Mammary epithelial cell (primary cell): ENCODE results near the gene UGT1A7.

ENCODE experiments used
- EZH2 ChIP-seq: IDR thresholded peaks from 2 replicates; pipeline ENCODE4 v1.6.1; 2012; ENCODE audit warnings: low read length, inconsistent platforms, borderline replicate concordance
- TF ChIP-seq, protein P1 (sequence below), 2 donors: IDR thresholded peaks in 1 of 2; conservative IDR thresholded peaks in 1 of 2; 2 replicates each; pipeline ENCODE4 v1.5.1; 2011 to 2012; ENCODE audit warnings: inconsistent platforms in 2 of 2, low read length in 2 of 2, mild to moderate bottlenecking in 2 of 2, control low read depth in 1 of 2, low read depth in 1 of 2; ENCODE audit not compliant: insufficient read depth in 1 of 2; ENCODE audit errors: extremely low read depth in 1 of 2

- TF ChIP-seq, protein P1, sequence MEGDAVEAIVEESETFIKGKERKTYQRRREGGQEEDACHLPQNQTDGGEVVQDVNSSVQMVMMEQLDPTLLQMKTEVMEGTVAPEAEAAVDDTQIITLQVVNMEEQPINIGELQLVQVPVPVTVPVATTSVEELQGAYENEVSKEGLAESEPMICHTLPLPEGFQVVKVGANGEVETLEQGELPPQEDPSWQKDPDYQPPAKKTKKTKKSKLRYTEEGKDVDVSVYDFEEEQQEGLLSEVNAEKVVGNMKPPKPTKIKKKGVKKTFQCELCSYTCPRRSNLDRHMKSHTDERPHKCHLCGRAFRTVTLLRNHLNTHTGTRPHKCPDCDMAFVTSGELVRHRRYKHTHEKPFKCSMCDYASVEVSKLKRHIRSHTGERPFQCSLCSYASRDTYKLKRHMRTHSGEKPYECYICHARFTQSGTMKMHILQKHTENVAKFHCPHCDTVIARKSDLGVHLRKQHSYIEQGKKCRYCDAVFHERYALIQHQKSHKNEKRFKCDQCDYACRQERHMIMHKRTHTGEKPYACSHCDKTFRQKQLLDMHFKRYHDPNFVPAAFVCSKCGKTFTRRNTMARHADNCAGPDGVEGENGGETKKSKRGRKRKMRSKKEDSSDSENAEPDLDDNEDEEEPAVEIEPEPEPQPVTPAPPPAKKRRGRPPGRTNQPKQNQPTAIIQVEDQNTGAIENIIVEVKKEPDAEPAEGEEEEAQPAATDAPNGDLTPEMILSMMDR (conservative IDR thresholded peaks at IDR 0.05 in 1 of 2, IDR thresholded peaks at IDR 0.05 in 1 of 2; ENCODE audit: extremely low read depth in 1 of 2, insufficient read depth in 1 of 2, low read depth in 1 of 2, low read length in 2 of 2), result no peak
- no peak for TF ChIP-seq EZH2
These were observed 31.0 kb downstream of the UGT1A7 start, which contains the start of gene UGT1A5 for GRCh38 chr2:233712611-233713261.
